Liver (tissue), 3 donors: ENCODE results near the gene DCTN3.

Experiments
- ATF3 ChIP-seq: IDR thresholded peaks from 2 replicates; pipeline ENCODE4 v1.6.1; 2016; ENCODE audit warnings: antibody characterized with exemption
- EGR1 ChIP-seq, 2 donors: IDR thresholded peaks; 2 replicates each; pipeline ENCODE4 v1.6.1; 2016 to 2018; ENCODE audit warnings: antibody characterized with exemption in 2 of 2, low read depth in 2 of 2
- GABPA ChIP-seq, 2 donors: IDR thresholded peaks in 1 of 2; conservative IDR thresholded peaks in 1 of 2; 2 replicates each; pipeline ENCODE4 v1.6.1; 2016; ENCODE audit warnings: antibody characterized with exemption in 2 of 2, mild to moderate bottlenecking in 1 of 2, moderate library complexity in 1 of 2
- MAX ChIP-seq: IDR thresholded peaks from 2 replicates; pipeline ENCODE4 v1.6.1; 2016; ENCODE audit warnings: antibody characterized with exemption
- RAD21 ChIP-seq, 2 donors: IDR thresholded peaks; 2 replicates each; pipeline ENCODE4 v1.6.1; 2016; ENCODE audit warnings: antibody characterized with exemption in 2 of 2, mild to moderate bottlenecking in 2 of 2
- REST ChIP-seq: IDR thresholded peaks from 2 replicates; pipeline ENCODE4 v1.6.1; 2016; ENCODE audit warnings: antibody characterized with exemption, mild to moderate bottlenecking
- TAF1 ChIP-seq: conservative IDR thresholded peaks from 2 replicates; pipeline ENCODE4 v1.6.1; 2016; ENCODE audit warnings: antibody characterized with exemption, mild to moderate bottlenecking
- YY1 ChIP-seq: IDR thresholded peaks from 2 replicates; pipeline ENCODE4 v1.6.1; 2016; ENCODE audit warnings: antibody characterized with exemption, mild to moderate bottlenecking
- TF ChIP-seq, protein P1 (sequence below): fragments of 150-350 bp; IDR thresholded peaks from 2 replicates; pipeline ENCODE4 v1.5.1; 2017; ENCODE audit warnings: improper control_type of control experiment, low read depth, low read length; ENCODE audit not compliant: missing input control
- donor health status: healthy.
- donor health status: healthy.

DNA sequence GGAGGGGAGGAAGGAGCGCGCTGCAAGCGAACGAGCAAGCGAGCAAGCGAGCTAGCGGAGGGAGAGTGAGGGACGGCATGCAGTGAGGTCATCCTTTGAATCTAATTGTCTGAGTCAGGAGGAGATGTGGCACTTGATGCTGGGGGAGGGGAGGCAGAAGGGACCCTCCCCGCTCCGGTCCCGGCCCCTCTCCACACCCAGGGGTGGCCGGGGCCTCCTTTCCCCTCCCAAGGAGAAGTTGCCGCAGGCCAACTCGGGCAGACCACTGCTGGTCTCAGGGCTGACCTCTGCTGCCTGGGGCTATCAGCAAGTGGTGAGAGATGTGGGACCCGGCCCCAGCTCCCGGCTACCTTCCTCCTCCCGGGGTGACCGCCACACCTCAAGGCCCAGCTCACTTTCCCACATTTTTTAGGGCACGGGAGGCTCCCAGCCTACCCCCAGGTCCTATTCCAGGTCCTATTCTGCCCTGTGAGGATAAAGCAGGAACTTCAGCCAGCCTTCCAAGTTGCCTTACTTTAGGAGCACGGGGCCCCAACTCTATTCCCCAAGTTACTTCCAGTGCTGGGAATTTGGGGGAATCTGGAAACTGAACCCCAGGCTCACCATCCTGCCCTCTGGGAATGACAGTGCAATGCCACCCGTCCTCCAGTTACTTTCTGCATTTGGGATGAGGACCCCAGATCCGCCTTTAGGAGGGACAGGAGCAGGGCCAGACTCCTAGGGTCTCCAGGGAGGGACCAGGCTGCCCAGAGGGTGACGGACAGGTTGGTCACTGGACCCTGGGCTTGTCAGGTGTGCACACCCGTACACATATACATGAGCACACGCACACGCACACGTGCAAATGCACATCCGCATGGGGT is 41.8 kb downstream of the DCTN3 start:
- no peak for TF ChIP-seq YY1
- TF ChIP-seq, protein P1, sequence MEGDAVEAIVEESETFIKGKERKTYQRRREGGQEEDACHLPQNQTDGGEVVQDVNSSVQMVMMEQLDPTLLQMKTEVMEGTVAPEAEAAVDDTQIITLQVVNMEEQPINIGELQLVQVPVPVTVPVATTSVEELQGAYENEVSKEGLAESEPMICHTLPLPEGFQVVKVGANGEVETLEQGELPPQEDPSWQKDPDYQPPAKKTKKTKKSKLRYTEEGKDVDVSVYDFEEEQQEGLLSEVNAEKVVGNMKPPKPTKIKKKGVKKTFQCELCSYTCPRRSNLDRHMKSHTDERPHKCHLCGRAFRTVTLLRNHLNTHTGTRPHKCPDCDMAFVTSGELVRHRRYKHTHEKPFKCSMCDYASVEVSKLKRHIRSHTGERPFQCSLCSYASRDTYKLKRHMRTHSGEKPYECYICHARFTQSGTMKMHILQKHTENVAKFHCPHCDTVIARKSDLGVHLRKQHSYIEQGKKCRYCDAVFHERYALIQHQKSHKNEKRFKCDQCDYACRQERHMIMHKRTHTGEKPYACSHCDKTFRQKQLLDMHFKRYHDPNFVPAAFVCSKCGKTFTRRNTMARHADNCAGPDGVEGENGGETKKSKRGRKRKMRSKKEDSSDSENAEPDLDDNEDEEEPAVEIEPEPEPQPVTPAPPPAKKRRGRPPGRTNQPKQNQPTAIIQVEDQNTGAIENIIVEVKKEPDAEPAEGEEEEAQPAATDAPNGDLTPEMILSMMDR = no peak
- TF ChIP-seq REST = no peak
- TF ChIP-seq MAX = no peak
- TF ChIP-seq GABPA (IDR thresholded peaks at IDR 0.05 in 1 of 2, conservative IDR thresholded peaks at IDR 0.05 in 1 of 2) = no peak
- no peak for TF ChIP-seq EGR1 (IDR thresholded peaks at IDR 0.05; ENCODE audit: low read depth in 2 of 2)
- TF ChIP-seq TAF1 = no peak
- TF ChIP-seq ATF3 = no peak
- no peak for TF ChIP-seq RAD21 (IDR thresholded peaks at IDR 0.05)
